A673 (cell line): ENCODE measurements around the gene PRR11.

Source experiments
- EZH2 ChIP-seq: fragments of 200-600 bp; sonication (generic); IDR thresholded peaks from 2 replicates; pipeline ENCODE4 v1.6.1; 2017; ENCODE audit warnings: borderline replicate concordance, low read depth, mild to moderate bottlenecking, mixed read lengths, antibody characterized with exemption, low read length; ENCODE audit not compliant: poor library complexity, severe bottlenecking
- TF ChIP-seq, protein P1 (sequence below): fragments of 300-800, 200-600 bp; sonication (generic); conservative IDR thresholded peaks from 2 replicates; pipeline ENCODE4 v1.5.1; 2017; ENCODE audit warnings: low read depth, mild to moderate bottlenecking, antibody characterized with exemption, low read length, moderate library complexity, mixed read lengths

GRCh38 chr17:59193336-59193862 lies 37.9 kb downstream of the PRR11 start:
- TF ChIP-seq, protein P1, sequence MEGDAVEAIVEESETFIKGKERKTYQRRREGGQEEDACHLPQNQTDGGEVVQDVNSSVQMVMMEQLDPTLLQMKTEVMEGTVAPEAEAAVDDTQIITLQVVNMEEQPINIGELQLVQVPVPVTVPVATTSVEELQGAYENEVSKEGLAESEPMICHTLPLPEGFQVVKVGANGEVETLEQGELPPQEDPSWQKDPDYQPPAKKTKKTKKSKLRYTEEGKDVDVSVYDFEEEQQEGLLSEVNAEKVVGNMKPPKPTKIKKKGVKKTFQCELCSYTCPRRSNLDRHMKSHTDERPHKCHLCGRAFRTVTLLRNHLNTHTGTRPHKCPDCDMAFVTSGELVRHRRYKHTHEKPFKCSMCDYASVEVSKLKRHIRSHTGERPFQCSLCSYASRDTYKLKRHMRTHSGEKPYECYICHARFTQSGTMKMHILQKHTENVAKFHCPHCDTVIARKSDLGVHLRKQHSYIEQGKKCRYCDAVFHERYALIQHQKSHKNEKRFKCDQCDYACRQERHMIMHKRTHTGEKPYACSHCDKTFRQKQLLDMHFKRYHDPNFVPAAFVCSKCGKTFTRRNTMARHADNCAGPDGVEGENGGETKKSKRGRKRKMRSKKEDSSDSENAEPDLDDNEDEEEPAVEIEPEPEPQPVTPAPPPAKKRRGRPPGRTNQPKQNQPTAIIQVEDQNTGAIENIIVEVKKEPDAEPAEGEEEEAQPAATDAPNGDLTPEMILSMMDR, result no peak
- no peak for TF ChIP-seq EZH2
